Gastrocnemius medialis (tissue), 4 donors: ENCODE results near the gene ANP32D.

Experiments used
- POLR2A ChIP-seq, 2 donors: fragments of 450-650 bp; IDR thresholded peaks; one replicate each; pipeline ENCODE4 v1.6.1; 2017; ENCODE audit warnings: antibody characterized with exemption in 2 of 2, mild to moderate bottlenecking in 2 of 2, moderate library complexity in 2 of 2
- TF ChIP-seq, protein P1 (sequence below), 5 experiments: fragments of 450-650 bp in 3 of 5; fragments of 200-600 bp in 2 of 5; sonication (generic) in 2 of 5; IDR thresholded peaks in 4 of 5; conservative IDR thresholded peaks in 1 of 5; 1 replicate in 4 of 5; 2 replicates in 1 of 5; pipeline ENCODE4 v1.5.1; 2016 to 2019; ENCODE audit warnings: antibody characterized with exemption in 5 of 5, mild to moderate bottlenecking in 3 of 5, moderate library complexity in 3 of 5

DNA sequence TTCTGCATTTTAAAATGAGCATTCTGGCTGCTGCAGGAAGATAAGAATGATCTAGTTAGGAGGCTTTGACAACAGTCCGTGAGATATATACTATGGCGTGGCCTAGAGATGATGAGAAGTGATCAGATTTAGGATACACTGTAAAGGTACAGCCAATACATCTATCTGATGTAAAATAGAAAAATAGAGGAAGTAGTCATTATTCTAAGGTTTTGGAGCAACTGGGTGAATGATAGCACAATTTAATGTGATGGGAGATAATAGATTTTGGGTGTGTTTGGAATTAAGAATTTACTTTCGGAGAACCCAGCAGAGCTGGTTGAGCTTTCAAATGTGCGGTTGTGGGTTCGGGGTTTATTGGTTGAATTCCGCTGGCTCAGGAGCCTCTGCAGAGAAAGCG lies at the start of gene ANP32D:
- TF ChIP-seq, protein P1, sequence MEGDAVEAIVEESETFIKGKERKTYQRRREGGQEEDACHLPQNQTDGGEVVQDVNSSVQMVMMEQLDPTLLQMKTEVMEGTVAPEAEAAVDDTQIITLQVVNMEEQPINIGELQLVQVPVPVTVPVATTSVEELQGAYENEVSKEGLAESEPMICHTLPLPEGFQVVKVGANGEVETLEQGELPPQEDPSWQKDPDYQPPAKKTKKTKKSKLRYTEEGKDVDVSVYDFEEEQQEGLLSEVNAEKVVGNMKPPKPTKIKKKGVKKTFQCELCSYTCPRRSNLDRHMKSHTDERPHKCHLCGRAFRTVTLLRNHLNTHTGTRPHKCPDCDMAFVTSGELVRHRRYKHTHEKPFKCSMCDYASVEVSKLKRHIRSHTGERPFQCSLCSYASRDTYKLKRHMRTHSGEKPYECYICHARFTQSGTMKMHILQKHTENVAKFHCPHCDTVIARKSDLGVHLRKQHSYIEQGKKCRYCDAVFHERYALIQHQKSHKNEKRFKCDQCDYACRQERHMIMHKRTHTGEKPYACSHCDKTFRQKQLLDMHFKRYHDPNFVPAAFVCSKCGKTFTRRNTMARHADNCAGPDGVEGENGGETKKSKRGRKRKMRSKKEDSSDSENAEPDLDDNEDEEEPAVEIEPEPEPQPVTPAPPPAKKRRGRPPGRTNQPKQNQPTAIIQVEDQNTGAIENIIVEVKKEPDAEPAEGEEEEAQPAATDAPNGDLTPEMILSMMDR (IDR thresholded peaks at IDR 0.05 in 4 of 5, conservative IDR thresholded peaks at IDR 0.05 in 1 of 5), result no peak
- no peak for TF ChIP-seq POLR2A (IDR thresholded peaks at IDR 0.05)
